Mesendoderm (in vitro differentiated cells): ENCODE results near the gene GFRA1.

Source experiments
- DNase-seq: peaks from one replicate; pipeline ENCODE4 v3.0.0; 2013
- H2AK5ac ChIP-seq: 2 replicates; pipeline ENCODE4 v1.6.1; 2013; ENCODE audit warnings: low read length, inconsistent platforms
- H2BK120ac ChIP-seq: 2 replicates; pipeline ENCODE4 v1.6.1; 2013; ENCODE audit warnings: low read depth, mild to moderate bottlenecking, low read length, moderate library complexity, mixed read lengths
- H2BK15ac ChIP-seq: replicated peaks from 2 replicates; pipeline ENCODE4 v1.6.1; 2013; ENCODE audit warnings: low read depth, mild to moderate bottlenecking, moderate library complexity
- H2BK5ac ChIP-seq: 2 replicates; pipeline ENCODE4 v1.6.1; 2013; ENCODE audit warnings: low read length, inconsistent platforms
- H3K18ac ChIP-seq: 2 replicates; pipeline ENCODE4 v1.6.1; 2013; ENCODE audit warnings: mild to moderate bottlenecking, low read length, mixed read lengths
- H3K23ac ChIP-seq: one replicate; pipeline ENCODE4 v1.6.1; 2013; ENCODE audit warnings: low read length
- H3K27ac ChIP-seq: 2 replicates; pipeline ENCODE4 v1.5.1; 2013; ENCODE audit warnings: low read depth, mild to moderate bottlenecking, inconsistent platforms, low read length, moderate library complexity
- H3K27me3 ChIP-seq: 2 replicates; pipeline ENCODE4 v1.6.1; 2013; ENCODE audit warnings: low read length, control low read depth, mild to moderate bottlenecking, inconsistent platforms; ENCODE audit not compliant: insufficient read depth, poor library complexity
- H3K36me3 ChIP-seq: 2 replicates; pipeline ENCODE4 v1.6.1; 2013; ENCODE audit warnings: low read length, inconsistent platforms; ENCODE audit not compliant: control insufficient read depth, insufficient read depth
- H3K4ac ChIP-seq: one replicate; pipeline ENCODE4 v1.6.1; 2013; ENCODE audit warnings: low read depth, mild to moderate bottlenecking, low read length, moderate library complexity
- H3K4me1 ChIP-seq: 2 replicates; pipeline ENCODE4 v1.6.1; 2013; ENCODE audit warnings: low read depth, low read length, inconsistent platforms; ENCODE audit not compliant: control insufficient read depth
- H3K4me2 ChIP-seq: 2 replicates; pipeline ENCODE4 v1.6.1; 2013; ENCODE audit warnings: low read length
- H3K4me3 ChIP-seq: 2 replicates; pipeline ENCODE4 v1.5.1; 2013; ENCODE audit warnings: mild to moderate bottlenecking, low read length
- H3K56ac ChIP-seq: one replicate; pipeline ENCODE4 v1.6.1; 2013; ENCODE audit warnings: low read length
- H3K79me1 ChIP-seq: 2 replicates; pipeline ENCODE4 v1.6.1; 2013; ENCODE audit warnings: low read length, inconsistent platforms
- H3K79me2 ChIP-seq: 2 replicates; pipeline ENCODE4 v1.6.1; 2013; ENCODE audit warnings: mild to moderate bottlenecking, low read length; ENCODE audit not compliant: control insufficient read depth, insufficient read depth
- H3K9ac ChIP-seq: 2 replicates; pipeline ENCODE4 v1.6.1; 2013; ENCODE audit warnings: low read length, inconsistent platforms
- H4K5ac ChIP-seq: one replicate; pipeline ENCODE4 v1.6.1; 2013; ENCODE audit warnings: low read length
- H4K8ac ChIP-seq: one replicate; pipeline ENCODE4 v1.6.1; 2013; ENCODE audit warnings: low read depth, mild to moderate bottlenecking, control low read depth, low read length, moderate library complexity
- WGBS: extraction: QIAGEN DNeasy Blood & Tissue Kit; methylation state at CpG from one replicate; pipeline ENCODE4 v1.1.7; 2013; ENCODE audit warnings: low lambda C conversion rate, missing lambda C conversion rate; ENCODE audit not compliant: insufficient coverage; ENCODE audit errors: extremely low coverage; 5-methylcytosine and 5-hydroxymethylcytosine counted together

Gene GFRA1

DNA sequence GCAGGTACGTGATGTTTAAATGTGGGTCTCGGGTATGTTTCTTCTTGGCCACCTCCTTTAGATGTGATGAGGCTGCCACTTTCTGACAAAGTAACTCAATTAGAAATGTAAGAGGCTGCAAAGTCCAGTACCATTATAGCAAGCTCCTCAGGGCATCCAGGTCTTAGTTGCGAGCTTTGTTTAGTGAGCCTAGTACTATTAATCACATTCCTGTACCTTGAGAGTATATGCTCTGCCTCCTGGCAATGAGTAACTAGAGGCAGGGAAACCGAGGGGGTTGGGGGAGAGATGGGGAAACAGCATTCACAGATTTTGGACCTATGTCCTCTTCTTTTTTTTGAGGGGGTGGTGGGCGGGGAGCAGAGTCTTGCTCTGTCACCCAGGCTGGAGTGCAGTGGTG, 131.8 kb downstream of the GFRA1 start:
- Histone ChIP-seq H3K4ac (no peak overlapping the region), H3K36me3 (no peaks in the 10 kb centered on the region), H3K27ac (no peak overlapping the region), H4K8ac (no peak overlapping the region), H3K56ac (no peak overlapping the region), H3K9ac (no peak overlapping the region), H3K23ac (no peak overlapping the region), H3K18ac (no peak overlapping the region), H4K5ac (no peak overlapping the region), H3K4me2 (no peak overlapping the region), H3K79me2 (no peaks in the 10 kb centered on the region), H3K4me1 (no peaks in the 10 kb centered on the region), H3K79me1 (no peaks in the 10 kb centered on the region), H2BK120ac (no peak overlapping the region), H3K27me3 (no peaks in the 10 kb centered on the region), H2BK15ac (no peak overlapping the region), H2BK5ac (no peak overlapping the region), H3K4me3 (no peak overlapping the region), H2AK5ac (no peak overlapping the region)
- DNase-seq, result no peak
- WGBS, result no CpG with 5 or more reads among the region's 5 CpGs

DNA sequence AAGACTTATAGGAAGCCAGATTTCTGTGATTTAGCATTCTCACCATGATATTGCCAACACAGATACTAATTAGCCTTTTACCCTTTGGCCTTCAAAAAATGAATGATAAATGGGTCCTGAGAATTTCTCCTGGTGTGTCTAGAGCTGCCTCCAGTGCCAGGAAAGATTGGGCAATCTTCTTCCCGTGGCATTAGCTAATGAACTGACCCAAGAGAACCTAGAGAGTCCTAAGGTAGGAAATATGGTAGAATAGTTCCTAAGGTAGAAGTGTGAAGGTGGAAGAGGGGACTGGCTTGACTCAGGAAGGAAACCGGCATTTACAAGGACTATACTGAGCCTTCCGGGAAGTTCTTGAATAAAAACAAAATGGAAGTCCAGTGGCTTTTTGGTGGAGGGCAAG, 133.1 kb downstream of the GFRA1 start:
- no peaks in the 10 kb centered on the region for H3K4me1 ChIP-seq
- no peak overlapping the region for H4K5ac ChIP-seq
- H3K56ac ChIP-seq, result no peak overlapping the region
- DNase-seq, result no peak
- no peaks in the 10 kb centered on the region for H3K79me2 ChIP-seq
- no peaks in the 10 kb centered on the region for H3K36me3 ChIP-seq
- H3K4me3 ChIP-seq, result no peak overlapping the region
- H2AK5ac ChIP-seq, result no peak overlapping the region
- H3K4me2 ChIP-seq, result no peak overlapping the region
- H3K4ac ChIP-seq, result no peak overlapping the region
- WGBS, result no CpG with 5 or more reads among the region's 3 CpGs
- no peak overlapping the region for H3K18ac ChIP-seq
- H3K27me3 ChIP-seq, result no peaks in the 10 kb centered on the region
- no peak overlapping the region for H4K8ac ChIP-seq
- H3K9ac ChIP-seq, result no peak overlapping the region
- no peaks in the 10 kb centered on the region for H3K79me1 ChIP-seq
- H2BK120ac ChIP-seq, result no peak overlapping the region
- H3K27ac ChIP-seq, result no peak overlapping the region
- no peak overlapping the region for H2BK5ac ChIP-seq
- no peak overlapping the region for H3K23ac ChIP-seq
- H2BK15ac ChIP-seq, result no peak overlapping the region

DNA sequence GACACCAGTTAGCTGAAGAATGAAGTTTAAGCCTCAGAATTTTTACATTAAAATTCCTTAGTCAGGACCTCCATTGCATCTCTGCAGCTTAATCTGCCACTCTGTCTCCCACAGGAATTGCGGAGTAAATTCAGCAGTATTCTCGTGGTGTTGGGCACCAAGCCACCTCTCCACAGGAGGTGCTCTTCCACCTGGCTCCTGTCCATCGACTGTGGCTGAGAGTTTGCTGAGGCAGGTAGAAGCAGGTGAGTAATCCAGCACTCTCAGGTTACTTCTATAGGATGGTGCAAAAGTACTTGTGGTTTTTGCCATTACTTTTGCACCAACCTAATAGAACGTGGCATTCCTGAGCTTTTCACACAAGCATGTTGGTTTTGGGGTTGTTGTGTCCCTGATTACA, 134.1 kb downstream of the GFRA1 start:
- Histone ChIP-seq H2BK15ac (no peak overlapping the region), H3K4ac (no peak overlapping the region), H3K79me2 (no peaks in the 10 kb centered on the region), H4K8ac (no peak overlapping the region), H4K5ac (no peak overlapping the region), H2BK5ac (no peak overlapping the region), H3K27ac (no peak overlapping the region), H3K18ac (no peak overlapping the region), H3K4me2 (no peak overlapping the region), H2AK5ac (no peak overlapping the region), H3K9ac (no peak overlapping the region), H3K23ac (no peak overlapping the region), H3K36me3 (no peaks in the 10 kb centered on the region), H2BK120ac (no peak overlapping the region), H3K79me1 (no peaks in the 10 kb centered on the region), H3K27me3 (no peaks in the 10 kb centered on the region), H3K4me3 (no peak overlapping the region), H3K4me1 (no peaks in the 10 kb centered on the region), H3K56ac (no peak overlapping the region)
- no CpG with 5 or more reads among the region's 4 CpGs for WGBS
- DNase-seq, result no peak

DNA sequence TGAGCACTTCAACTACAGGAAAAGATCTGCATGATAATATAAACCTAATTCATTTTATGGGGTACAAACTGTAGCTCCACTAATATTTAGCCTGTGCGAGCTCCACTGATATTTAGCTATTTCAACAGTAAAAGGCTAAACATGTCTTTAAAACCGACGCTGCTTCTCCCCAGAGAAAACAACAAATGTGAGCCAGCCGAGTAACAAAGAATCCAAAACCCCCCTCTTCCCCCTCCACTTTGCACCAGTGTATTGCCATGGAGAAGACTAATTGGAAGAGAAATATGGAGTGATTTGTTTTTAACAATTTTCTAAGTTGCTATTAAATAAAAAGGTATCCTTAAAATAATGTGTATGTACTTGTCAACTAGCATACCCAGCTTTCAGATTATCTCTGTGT, 136.7 kb downstream of the GFRA1 start:
- WGBS, result no CpG with 5 or more reads among the region's 4 CpGs
- Histone ChIP-seq H3K18ac (no peak overlapping the region), H3K4me3 (no peak overlapping the region)

DNA sequence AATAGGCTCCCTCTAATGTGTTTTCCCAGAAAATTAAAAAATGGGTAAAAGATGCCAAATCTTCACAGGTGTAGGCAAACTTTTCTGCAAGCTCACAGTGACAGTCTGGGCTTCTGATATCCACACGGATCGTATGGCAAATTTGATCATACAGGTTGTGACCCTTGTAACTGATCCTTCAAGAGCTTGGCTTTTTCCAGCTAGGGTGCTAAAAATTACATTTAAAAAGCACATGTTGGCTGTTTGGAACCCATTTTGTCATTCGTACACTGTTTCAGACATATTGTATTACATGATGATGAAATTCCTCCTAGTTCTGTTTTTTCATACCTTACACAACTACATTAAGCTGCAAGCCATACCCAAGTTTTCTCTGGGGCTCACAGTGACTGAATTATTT, 138.7 kb downstream of the GFRA1 start:
- no CpG with 5 or more reads among the region's 3 CpGs for WGBS
- Histone ChIP-seq H3K4me3 (no peak overlapping the region), H3K79me2 (no peaks in the 10 kb centered on the region), H2BK120ac (no peak overlapping the region), H3K4me1 (peaks cover 2% of the 10 kb centered on the region), H3K27me3 (no peaks in the 10 kb centered on the region), H3K36me3 (no peaks in the 10 kb centered on the region), H2BK15ac (no peak overlapping the region), H3K4me2 (no peak overlapping the region), H2BK5ac (no peak overlapping the region), H3K27ac (no peak overlapping the region), H3K9ac (no peak overlapping the region), H4K8ac (no peak overlapping the region), H3K4ac (no peak overlapping the region), H3K79me1 (no peaks in the 10 kb centered on the region), H4K5ac (no peak overlapping the region), H2AK5ac (no peak overlapping the region), H3K23ac (no peak overlapping the region), H3K56ac (no peak overlapping the region), H3K18ac (no peak overlapping the region)
- DNase-seq, result no peak

More for the DNA sequence above, 136.7 kb downstream of the GFRA1 start:
- Histone ChIP-seq H3K56ac (no peak overlapping the region), H3K4me2 (no peak overlapping the region), H4K5ac (no peak overlapping the region), H4K8ac (no peak overlapping the region), H2BK5ac (no peak overlapping the region), H3K79me2 (no peaks in the 10 kb centered on the region), H3K4ac (no peak overlapping the region), H3K4me1 (peaks cover 2% of the 10 kb centered on the region), H3K9ac (no peak overlapping the region), H2BK120ac (no peak overlapping the region), H2BK15ac (no peak overlapping the region), H3K79me1 (no peaks in the 10 kb centered on the region), H3K36me3 (no peaks in the 10 kb centered on the region), H3K27me3 (no peaks in the 10 kb centered on the region), H3K23ac (no peak overlapping the region), H2AK5ac (no peak overlapping the region), H3K27ac (no peak overlapping the region)
- no peak for DNase-seq

DNA sequence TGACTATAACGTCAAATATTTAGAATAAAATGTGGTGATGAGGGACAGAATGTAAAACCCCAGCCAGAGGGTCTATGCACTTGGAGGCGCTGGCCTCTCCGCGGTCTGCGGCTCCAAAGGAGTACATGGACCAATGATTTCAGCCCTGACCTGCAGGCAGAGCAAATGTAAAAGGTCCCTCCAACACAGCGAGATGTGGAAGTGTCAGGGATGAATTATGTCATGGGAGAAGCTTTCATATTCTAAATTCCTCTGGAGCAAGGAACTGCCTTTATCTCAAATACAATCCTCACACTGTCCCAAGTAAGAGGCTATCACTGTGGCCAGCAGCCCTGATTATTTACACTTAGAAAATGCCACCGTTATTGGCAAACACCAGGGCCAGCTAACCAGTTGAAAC, 139.4 kb downstream of the GFRA1 start:
- WGBS, result no CpG with 5 or more reads among the region's 7 CpGs
- Histone ChIP-seq H3K9ac (no peak overlapping the region), H3K4ac (no peak overlapping the region), H2BK5ac (no peak overlapping the region), H3K36me3 (no peaks in the 10 kb centered on the region), H3K4me1 (peaks cover 2% of the 10 kb centered on the region), H3K27ac (no peak overlapping the region), H4K5ac (no peak overlapping the region), H3K79me1 (no peaks in the 10 kb centered on the region), H4K8ac (no peak overlapping the region), H3K18ac (no peak overlapping the region), H2BK120ac (no peak overlapping the region), H3K23ac (no peak overlapping the region), H3K4me3 (no peak overlapping the region), H2BK15ac (no peak overlapping the region), H2AK5ac (no peak overlapping the region), H3K27me3 (no peaks in the 10 kb centered on the region), H3K79me2 (no peaks in the 10 kb centered on the region), H3K56ac (no peak overlapping the region), H3K4me2 (no peak overlapping the region)
- DNase-seq, result no peak
